Measurements from ENCODE around the gene KCNJ10.

KCNJ10 gene

GRCh38 chr1:160101717-160102522, 32.0 kb upstream of the KCNJ10 start:
- H3K4me1 Mint-ChIP-seq = peaks cover 72% of the 10 kb centered on the region
- H3K27ac Mint-ChIP-seq = no peak overlapping the region
- TF ChIP-seq, protein P1, sequence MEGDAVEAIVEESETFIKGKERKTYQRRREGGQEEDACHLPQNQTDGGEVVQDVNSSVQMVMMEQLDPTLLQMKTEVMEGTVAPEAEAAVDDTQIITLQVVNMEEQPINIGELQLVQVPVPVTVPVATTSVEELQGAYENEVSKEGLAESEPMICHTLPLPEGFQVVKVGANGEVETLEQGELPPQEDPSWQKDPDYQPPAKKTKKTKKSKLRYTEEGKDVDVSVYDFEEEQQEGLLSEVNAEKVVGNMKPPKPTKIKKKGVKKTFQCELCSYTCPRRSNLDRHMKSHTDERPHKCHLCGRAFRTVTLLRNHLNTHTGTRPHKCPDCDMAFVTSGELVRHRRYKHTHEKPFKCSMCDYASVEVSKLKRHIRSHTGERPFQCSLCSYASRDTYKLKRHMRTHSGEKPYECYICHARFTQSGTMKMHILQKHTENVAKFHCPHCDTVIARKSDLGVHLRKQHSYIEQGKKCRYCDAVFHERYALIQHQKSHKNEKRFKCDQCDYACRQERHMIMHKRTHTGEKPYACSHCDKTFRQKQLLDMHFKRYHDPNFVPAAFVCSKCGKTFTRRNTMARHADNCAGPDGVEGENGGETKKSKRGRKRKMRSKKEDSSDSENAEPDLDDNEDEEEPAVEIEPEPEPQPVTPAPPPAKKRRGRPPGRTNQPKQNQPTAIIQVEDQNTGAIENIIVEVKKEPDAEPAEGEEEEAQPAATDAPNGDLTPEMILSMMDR (IDR thresholded peaks at IDR 0.05) = no peak
- DNase-seq = no peak
- no peaks in the 10 kb centered on the region for H3K36me3 Mint-ChIP-seq (ENCODE audit: low read depth)
- no peaks in the 10 kb centered on the region for H3K9me3 Mint-ChIP-seq
- no peak overlapping the region for H3K4me3 Mint-ChIP-seq
- H3K27me3 Mint-ChIP-seq (ENCODE audit: low read depth, poor library complexity) = peaks cover 26% of the 10 kb centered on the region

- TF ChIP-seq, protein P1 (IDR thresholded peaks at IDR 0.05) = peak; percentile 90
- Mint-ChIP-seq H3K9me3 (no peaks in the 10 kb centered on the region), H3K36me3 (ENCODE audit: low read depth) (no peaks in the 10 kb centered on the region), H3K4me3 (peak overlapping the region; percentile 12), H3K4me1 (peaks cover 72% of the 10 kb centered on the region), H3K27me3 (ENCODE audit: low read depth, poor library complexity) (peaks cover 25% of the 10 kb centered on the region), H3K27ac (peak overlapping the region; percentile 98)
- DNase-seq = peak; percentile 85
Measured at GRCh38 chr1:160101037-160101716, 31.2 kb upstream of the KCNJ10 start.

DNA sequence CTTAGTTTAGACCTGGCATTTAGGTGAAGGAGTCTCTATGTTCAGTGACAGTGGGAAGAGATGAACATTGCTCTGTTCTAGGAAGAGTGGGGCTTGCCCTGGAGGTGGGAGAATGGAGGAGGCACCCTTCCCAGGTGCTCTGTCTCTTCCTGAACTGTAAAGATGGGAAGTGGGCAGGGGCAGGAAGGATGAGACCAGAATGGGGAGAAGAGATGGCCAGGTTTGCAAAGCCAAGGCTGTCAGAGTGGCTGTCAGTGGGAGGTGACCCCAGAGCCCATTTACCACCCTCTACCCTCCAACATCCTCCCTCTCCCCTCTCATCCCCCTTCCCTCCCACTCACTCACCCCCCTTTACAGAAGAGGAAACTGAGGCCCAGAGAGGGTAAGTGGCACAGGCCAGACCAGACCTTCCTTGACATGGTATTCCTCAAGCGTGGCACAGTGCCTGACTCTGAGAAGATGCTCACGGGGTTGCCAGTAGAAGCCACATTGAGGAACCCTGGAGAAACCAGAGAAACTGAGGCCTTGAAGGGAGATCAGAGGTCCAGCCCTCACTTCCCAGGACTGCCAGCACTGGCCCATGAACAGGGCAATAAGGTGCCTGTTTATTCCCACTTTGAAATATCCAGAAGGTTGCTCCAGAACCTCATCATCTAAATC, 29.9 kb upstream of the KCNJ10 start:
- Mint-ChIP-seq H3K4me3 (no peak overlapping the region), H3K36me3 (ENCODE audit: low read depth) (no peaks in the 10 kb centered on the region), H3K9me3 (no peaks in the 10 kb centered on the region), H3K27ac (no peak overlapping the region), H3K27me3 (ENCODE audit: low read depth, poor library complexity) (peaks cover 23% of the 10 kb centered on the region), H3K4me1 (peaks cover 69% of the 10 kb centered on the region)
- TF ChIP-seq, protein P1 (IDR thresholded peaks at IDR 0.05) = no peak
- no peak for DNase-seq

DNA sequence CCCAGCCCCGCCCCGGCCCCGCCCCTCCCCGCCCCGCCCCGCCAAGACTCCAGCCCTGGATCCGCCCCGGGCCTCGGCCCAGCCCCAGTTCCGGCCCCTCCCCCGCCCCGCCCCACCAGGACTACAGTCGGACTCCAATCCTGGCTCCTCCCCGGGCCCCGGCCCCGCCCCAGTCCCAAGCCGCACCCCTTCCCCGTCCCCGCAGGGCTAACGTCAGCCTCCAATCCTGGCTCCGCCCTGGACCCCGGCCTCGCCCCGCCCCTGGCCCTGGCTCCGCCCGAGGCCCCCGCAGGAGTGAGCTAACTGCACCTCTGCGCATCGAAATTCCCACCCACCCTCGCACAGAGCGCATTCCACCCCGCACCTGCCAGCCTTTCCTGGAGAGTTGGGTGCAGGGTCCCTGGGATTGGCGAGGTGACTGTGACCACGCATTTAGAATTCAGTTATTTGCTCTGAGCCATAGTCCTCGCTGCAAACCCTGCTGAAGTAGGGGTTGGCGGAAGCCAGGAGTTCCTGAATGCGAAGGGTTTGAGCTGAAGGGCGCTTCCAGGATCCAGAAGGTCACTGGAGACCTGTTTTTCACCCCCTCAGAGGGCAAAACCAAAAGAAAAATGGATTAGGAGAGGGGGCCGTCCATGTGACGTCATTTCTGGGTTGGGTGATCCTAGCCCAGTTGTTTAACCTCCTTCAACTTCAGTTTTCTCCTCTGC, 29.0 kb upstream of the KCNJ10 start:
- Mint-ChIP-seq H3K4me3 (peak overlapping the region; percentile 81), H3K27ac (no peak overlapping the region), H3K27me3 (ENCODE audit: low read depth, poor library complexity) (peaks cover 23% of the 10 kb centered on the region), H3K9me3 (no peaks in the 10 kb centered on the region), H3K4me1 (peaks cover 61% of the 10 kb centered on the region), H3K36me3 (ENCODE audit: low read depth) (no peaks in the 10 kb centered on the region)
- DNase-seq = peak; percentile 99
- TF ChIP-seq, protein P1 (IDR thresholded peaks at IDR 0.05) = no peak

GRCh38 chr1:160097911-160098851, 28.2 kb upstream of the KCNJ10 start, which contains the start of gene IGSF8:
Gene IGSF8 (minus strand): TSS chr1:160098619. CDS start chr1:160098472, 147 bp downstream.
- Mint-ChIP-seq H3K4me3 (peak within 1 kb of the TSS; percentile 91), H3K9me3 (no peaks in the 10 kb centered on the region), H3K4me1 (peaks cover 52% of the 10 kb centered on the region), H3K27ac (no peak within 1 kb of the TSS), H3K27me3 (ENCODE audit: low read depth, poor library complexity) (peaks cover 23% of the 10 kb centered on the region), H3K36me3 (ENCODE audit: low read depth) (no peaks in the 10 kb centered on the region)
- DNase-seq = peak; percentile 96
- TF ChIP-seq, protein P1 (IDR thresholded peaks at IDR 0.05) = no peak

Data from nephron progenitor cell (in vitro differentiated cells).